HepG2 (cell line): ENCODE measurements around the gene LCN1. TPM values are rescaled to one million over a fixed set of nuclear protein-coding genes. Genes with fewer than 3 reads are reported as not detected.
A peak's percentile ranks its signal among the peaks of the same experiment; 100 is the strongest.

ENCODE experiments used
- AGO1 ChIP-seq: fragments of 200-400 bp; formaldehyde crosslinking; IDR thresholded peaks from 2 replicates; pipeline ENCODE4 v1.6.1; 2017; ENCODE audit warnings: mild to moderate bottlenecking, low read depth, low read length, moderate library complexity; ENCODE audit not compliant: poor library complexity, severe bottlenecking
- MED13 ChIP-seq: sonication (generic); formaldehyde crosslinking; IDR thresholded peaks from 2 replicates; pipeline ENCODE4 v1.5.0; 2020; ENCODE audit warnings: missing genetic modification reagents
- PITX1 ChIP-seq: sonication (generic); formaldehyde crosslinking; IDR thresholded peaks from 2 replicates; pipeline ENCODE4 v1.5.1; 2020; ENCODE audit warnings: mild to moderate bottlenecking, missing genetic modification reagents
- SAP130 ChIP-seq: IDR thresholded peaks from 2 replicates; pipeline ENCODE4 v1.6.1; 2016; ENCODE audit warnings: low read depth
- STAG1 ChIP-seq: sonication (generic); formaldehyde crosslinking; IDR thresholded peaks from 2 replicates; pipeline ENCODE4 v1.4.0; 2020; ENCODE audit warnings: missing genetic modification reagents
- TARDBP ChIP-seq: sonication (generic); formaldehyde crosslinking; IDR thresholded peaks from 2 replicates; pipeline ENCODE4 v1.8.0; 2022; ENCODE audit warnings: mild to moderate bottlenecking, missing genetic modification reagents
- TP53 ChIP-seq: sonication (generic); formaldehyde crosslinking; conservative IDR thresholded peaks from 2 replicates; pipeline ENCODE4 v1.4.0; 2020; ENCODE audit warnings: missing genetic modification reagents
- ZNF326 ChIP-seq: sonication (generic); formaldehyde crosslinking; IDR thresholded peaks from 2 replicates; pipeline ENCODE4 v1.4.0; 2020; ENCODE audit warnings: missing genetic modification reagents, borderline replicate concordance
- polyA plus RNA-seq, 8 experiments: library from polyadenylated mRNA; depleted of rRNA in 3 of 8; stranded (reverse) in 7 of 8; unstranded in 1 of 8; fragments of >200 nt; fragmentation: Illumina TruSeq in 4 of 8; extraction: Trizol in 4 of 8; gene quantifications; 2 replicates each; pipeline versions ENCODE4 v1.2.1 to v1.2.3, GENCODE V29; 2011 to 2016; ENCODE audit warnings: low read depth in 4 of 8, missing spikeins in 1 of 8, mixed read lengths in 1 of 8; ENCODE audit not compliant: insufficient read depth in 1 of 8
- total RNA-seq, 5 experiments: library from RNA; depleted of rRNA; stranded (reverse); fragments of >200 nt; fragmentation: Illumina TruSeq; extraction: Trizol; gene quantifications; 2 replicates each; pipeline ENCODE4 v1.2.3, GENCODE V29; 2016; ENCODE audit warnings: low read depth in 1 of 5
- TF ChIP-seq, protein P1 (sequence below): sonication (generic); formaldehyde crosslinking; IDR thresholded peaks from 2 replicates; pipeline ENCODE4 v1.4.0; 2020; ENCODE audit warnings: missing genetic modification reagents
- TF ChIP-seq, protein P2 (sequence below): sonication (generic); formaldehyde crosslinking; IDR thresholded peaks from 2 replicates; pipeline ENCODE4 v1.8.0; 2022; ENCODE audit warnings: missing genetic modification reagents, mild to moderate bottlenecking, moderate library complexity, borderline replicate concordance
- TF ChIP-seq, protein P3 (sequence below): sonication (generic); formaldehyde crosslinking; IDR thresholded peaks from 2 replicates; pipeline ENCODE4 v1.9.0; 2022; ENCODE audit warnings: missing genetic modification reagents, mild to moderate bottlenecking, borderline replicate concordance
- TF ChIP-seq, protein P4 (sequence below): sonication (generic); formaldehyde crosslinking; IDR thresholded peaks from 2 replicates; pipeline ENCODE4 v1.4.0; 2020; ENCODE audit warnings: mild to moderate bottlenecking, missing genetic modification reagents
- TF ChIP-seq, protein P5 (sequence below): sonication (generic); formaldehyde crosslinking; IDR thresholded peaks from 2 replicates; pipeline ENCODE4 v1.4.0; 2020; ENCODE audit warnings: missing genetic modification reagents
- TF ChIP-seq, protein P6 (sequence below): sonication (generic); formaldehyde crosslinking; IDR thresholded peaks from 2 replicates; pipeline ENCODE4 v1.4.0; 2020; ENCODE audit warnings: mild to moderate bottlenecking, low read depth, missing genetic modification reagents
- TF ChIP-seq, protein P7 (sequence below): sonication (generic); formaldehyde crosslinking; IDR thresholded peaks from 2 replicates; pipeline ENCODE4 v1.8.1; 2022; ENCODE audit warnings: low read depth, mild to moderate bottlenecking, missing genetic modification reagents

LCN1 gene
- total and polyA plus RNA-seq, 2 of the 13 experiments (the other 11 are each of a cell fraction or from before 2014, with no cell fraction given): not detected

DNA sequence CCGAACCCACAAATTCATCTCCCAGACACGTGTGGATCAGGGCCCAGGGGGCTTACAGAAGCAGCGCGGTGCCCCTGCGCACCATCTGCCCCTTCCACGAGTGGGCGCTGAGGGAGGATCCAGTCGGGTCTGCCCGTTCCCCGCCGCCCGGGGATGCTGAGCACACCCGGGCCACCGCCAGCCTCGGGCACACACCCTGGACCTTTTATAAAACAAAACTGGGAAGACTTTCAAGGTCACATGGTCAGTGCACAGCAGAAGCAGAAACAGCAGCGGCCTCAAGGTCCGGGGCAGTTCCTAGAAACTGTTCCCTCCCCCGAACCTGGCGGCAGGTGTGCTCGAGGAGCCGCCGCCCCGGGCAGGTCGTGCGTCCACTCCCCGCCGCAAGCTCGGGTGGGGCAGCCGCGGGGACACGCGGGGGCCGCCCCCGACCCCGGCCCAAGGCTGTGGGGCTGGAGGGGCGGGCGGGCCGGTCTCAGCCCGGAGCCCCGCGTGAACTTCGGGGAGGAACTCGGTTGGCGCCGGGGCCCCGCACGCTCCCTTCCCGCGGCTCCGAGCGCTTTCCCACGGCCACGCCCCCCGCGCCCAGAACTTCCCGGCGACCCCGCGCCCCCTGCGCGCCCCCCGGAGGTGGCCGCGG, 42.3 kb upstream of the LCN1 start (continued):
- TF ChIP-seq, protein P1, sequence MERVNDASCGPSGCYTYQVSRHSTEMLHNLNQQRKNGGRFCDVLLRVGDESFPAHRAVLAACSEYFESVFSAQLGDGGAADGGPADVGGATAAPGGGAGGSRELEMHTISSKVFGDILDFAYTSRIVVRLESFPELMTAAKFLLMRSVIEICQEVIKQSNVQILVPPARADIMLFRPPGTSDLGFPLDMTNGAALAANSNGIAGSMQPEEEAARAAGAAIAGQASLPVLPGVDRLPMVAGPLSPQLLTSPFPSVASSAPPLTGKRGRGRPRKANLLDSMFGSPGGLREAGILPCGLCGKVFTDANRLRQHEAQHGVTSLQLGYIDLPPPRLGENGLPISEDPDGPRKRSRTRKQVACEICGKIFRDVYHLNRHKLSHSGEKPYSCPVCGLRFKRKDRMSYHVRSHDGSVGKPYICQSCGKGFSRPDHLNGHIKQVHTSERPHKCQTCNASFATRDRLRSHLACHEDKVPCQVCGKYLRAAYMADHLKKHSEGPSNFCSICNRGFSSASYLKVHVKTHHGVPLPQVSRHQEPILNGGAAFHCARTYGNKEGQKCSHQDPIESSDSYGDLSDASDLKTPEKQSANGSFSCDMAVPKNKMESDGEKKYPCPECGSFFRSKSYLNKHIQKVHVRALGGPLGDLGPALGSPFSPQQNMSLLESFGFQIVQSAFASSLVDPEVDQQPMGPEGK: peak; percentile 30
- TF ChIP-seq, protein P2, sequence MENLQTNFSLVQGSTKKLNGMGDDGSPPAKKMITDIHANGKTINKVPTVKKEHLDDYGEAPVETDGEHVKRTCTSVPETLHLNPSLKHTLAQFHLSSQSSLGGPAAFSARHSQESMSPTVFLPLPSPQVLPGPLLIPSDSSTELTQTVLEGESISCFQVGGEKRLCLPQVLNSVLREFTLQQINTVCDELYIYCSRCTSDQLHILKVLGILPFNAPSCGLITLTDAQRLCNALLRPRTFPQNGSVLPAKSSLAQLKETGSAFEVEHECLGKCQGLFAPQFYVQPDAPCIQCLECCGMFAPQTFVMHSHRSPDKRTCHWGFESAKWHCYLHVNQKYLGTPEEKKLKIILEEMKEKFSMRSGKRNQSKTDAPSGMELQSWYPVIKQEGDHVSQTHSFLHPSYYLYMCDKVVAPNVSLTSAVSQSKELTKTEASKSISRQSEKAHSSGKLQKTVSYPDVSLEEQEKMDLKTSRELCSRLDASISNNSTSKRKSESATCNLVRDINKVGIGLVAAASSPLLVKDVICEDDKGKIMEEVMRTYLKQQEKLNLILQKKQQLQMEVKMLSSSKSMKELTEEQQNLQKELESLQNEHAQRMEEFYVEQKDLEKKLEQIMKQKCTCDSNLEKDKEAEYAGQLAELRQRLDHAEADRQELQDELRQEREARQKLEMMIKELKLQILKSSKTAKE (CRISPR knock-in tag): no peak
- TF ChIP-seq, protein P3, sequence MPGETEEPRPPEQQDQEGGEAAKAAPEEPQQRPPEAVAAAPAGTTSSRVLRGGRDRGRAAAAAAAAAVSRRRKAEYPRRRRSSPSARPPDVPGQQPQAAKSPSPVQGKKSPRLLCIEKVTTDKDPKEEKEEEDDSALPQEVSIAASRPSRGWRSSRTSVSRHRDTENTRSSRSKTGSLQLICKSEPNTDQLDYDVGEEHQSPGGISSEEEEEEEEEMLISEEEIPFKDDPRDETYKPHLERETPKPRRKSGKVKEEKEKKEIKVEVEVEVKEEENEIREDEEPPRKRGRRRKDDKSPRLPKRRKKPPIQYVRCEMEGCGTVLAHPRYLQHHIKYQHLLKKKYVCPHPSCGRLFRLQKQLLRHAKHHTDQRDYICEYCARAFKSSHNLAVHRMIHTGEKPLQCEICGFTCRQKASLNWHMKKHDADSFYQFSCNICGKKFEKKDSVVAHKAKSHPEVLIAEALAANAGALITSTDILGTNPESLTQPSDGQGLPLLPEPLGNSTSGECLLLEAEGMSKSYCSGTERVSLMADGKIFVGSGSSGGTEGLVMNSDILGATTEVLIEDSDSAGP (CRISPR knock-in tag): peak; percentile 36; the same call in 1 of the 2 replicates
- TF ChIP-seq MED13 (CRISPR knock-in tag) (no peak), TARDBP (CRISPR knock-in tag) (0 out of 2 replicates have a peak, but pooled peaks have one; percentile 30), ZNF326 (CRISPR knock-in tag) (no peak), STAG1 (CRISPR knock-in tag) (peak; percentile 16; the same call in 1 of the 2 replicates), SAP130 (peak; percentile 36; the same call in 1 of the 2 replicates), AGO1 (peak; percentile 45), TP53 (CRISPR knock-in tag) (no peak), PITX1 (CRISPR knock-in tag) (no peak)
- TF ChIP-seq, protein P4, sequence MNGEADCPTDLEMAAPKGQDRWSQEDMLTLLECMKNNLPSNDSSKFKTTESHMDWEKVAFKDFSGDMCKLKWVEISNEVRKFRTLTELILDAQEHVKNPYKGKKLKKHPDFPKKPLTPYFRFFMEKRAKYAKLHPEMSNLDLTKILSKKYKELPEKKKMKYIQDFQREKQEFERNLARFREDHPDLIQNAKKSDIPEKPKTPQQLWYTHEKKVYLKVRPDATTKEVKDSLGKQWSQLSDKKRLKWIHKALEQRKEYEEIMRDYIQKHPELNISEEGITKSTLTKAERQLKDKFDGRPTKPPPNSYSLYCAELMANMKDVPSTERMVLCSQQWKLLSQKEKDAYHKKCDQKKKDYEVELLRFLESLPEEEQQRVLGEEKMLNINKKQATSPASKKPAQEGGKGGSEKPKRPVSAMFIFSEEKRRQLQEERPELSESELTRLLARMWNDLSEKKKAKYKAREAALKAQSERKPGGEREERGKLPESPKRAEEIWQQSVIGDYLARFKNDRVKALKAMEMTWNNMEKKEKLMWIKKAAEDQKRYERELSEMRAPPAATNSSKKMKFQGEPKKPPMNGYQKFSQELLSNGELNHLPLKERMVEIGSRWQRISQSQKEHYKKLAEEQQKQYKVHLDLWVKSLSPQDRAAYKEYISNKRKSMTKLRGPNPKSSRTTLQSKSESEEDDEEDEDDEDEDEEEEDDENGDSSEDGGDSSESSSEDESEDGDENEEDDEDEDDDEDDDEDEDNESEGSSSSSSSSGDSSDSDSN: peak; percentile 37; the same call in 1 of the 2 replicates
- TF ChIP-seq, protein P5, sequence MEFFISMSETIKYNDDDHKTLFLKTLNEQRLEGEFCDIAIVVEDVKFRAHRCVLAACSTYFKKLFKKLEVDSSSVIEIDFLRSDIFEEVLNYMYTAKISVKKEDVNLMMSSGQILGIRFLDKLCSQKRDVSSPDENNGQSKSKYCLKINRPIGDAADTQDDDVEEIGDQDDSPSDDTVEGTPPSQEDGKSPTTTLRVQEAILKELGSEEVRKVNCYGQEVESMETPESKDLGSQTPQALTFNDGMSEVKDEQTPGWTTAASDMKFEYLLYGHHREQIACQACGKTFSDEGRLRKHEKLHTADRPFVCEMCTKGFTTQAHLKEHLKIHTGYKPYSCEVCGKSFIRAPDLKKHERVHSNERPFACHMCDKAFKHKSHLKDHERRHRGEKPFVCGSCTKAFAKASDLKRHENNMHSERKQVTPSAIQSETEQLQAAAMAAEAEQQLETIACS (CRISPR knock-in tag): peak; percentile 42
- TF ChIP-seq, protein P6, sequence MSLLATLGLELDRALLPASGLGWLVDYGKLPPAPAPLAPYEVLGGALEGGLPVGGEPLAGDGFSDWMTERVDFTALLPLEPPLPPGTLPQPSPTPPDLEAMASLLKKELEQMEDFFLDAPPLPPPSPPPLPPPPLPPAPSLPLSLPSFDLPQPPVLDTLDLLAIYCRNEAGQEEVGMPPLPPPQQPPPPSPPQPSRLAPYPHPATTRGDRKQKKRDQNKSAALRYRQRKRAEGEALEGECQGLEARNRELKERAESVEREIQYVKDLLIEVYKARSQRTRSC (CRISPR knock-in tag): no peak
- TF ChIP-seq, protein P7, sequence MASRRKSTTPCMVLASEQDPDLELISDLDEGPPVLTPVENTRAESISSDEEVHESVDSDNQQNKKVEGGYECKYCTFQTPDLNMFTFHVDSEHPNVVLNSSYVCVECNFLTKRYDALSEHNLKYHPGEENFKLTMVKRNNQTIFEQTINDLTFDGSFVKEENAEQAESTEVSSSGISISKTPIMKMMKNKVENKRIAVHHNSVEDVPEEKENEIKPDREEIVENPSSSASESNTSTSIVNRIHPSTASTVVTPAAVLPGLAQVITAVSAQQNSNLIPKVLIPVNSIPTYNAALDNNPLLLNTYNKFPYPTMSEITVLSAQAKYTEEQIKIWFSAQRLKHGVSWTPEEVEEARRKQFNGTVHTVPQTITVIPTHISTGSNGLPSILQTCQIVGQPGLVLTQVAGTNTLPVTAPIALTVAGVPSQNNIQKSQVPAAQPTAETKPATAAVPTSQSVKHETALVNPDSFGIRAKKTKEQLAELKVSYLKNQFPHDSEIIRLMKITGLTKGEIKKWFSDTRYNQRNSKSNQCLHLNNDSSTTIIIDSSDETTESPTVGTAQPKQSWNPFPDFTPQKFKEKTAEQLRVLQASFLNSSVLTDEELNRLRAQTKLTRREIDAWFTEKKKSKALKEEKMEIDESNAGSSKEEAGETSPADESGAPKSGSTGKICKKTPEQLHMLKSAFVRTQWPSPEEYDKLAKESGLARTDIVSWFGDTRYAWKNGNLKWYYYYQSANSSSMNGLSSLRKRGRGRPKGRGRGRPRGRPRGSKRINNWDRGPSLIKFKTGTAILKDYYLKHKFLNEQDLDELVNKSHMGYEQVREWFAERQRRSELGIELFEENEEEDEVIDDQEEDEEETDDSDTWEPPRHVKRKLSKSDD (CRISPR knock-in tag): no peak
